Stimulated activated CD8-positive, alpha-beta memory T cell treated with anti-CD3 and anti-CD28 coated beads, Interleukin-4, amount 100 ng/mL, for 48 hours (primary cell): ENCODE measurements around the gene COX7B2.

Source experiments
- DNase-seq: peaks from one replicate; pipeline ENCODE4 v3.0.0-alpha.2; 2020

The COX7B2 gene

GRCh38 chr4:46909078-46909477 lies at the start of gene COX7B2:
Gene COX7B2, minus strand, starts transcription at chr4:46909245. Its CDS starts 174,053 bp downstream, at chr4:46735192.
- no peak for DNase-seq

GRCh38 chr4:46956451-46956850 lies 47.4 kb upstream of the COX7B2 start:
- DNase-seq, result no peak

GRCh38 chr4:46955601-46956000 lies 46.6 kb upstream of the COX7B2 start:
- no peak for DNase-seq

GRCh38 chr4:46954643-46955042 lies 45.6 kb upstream of the COX7B2 start:
- DNase-seq, result no peak

- DNase-seq, result no peak
Measured at GRCh38 chr4:46953564-46953963, 44.5 kb upstream of the COX7B2 start.

- DNase-seq, result no peak
Measured at GRCh38 chr4:46952451-46952850, 43.4 kb upstream of the COX7B2 start.

- no peak for DNase-seq
Measured at GRCh38 chr4:46950826-46951225, 41.8 kb upstream of the COX7B2 start.

GRCh38 chr4:46949822-46950221 lies 40.8 kb upstream of the COX7B2 start:
- DNase-seq, result no peak

GRCh38 chr4:46947541-46947940 lies 38.5 kb upstream of the COX7B2 start:
- DNase-seq, result no peak

GRCh38 chr4:46946919-46947536 lies 38.0 kb upstream of the COX7B2 start:
- DNase-seq, result no peak

GRCh38 chr4:46945062-46945461 lies 36.0 kb upstream of the COX7B2 start:
- DNase-seq, result no peak

GRCh38 chr4:46944345-46944744 lies 35.3 kb upstream of the COX7B2 start:
- no peak for DNase-seq

GRCh38 chr4:46937493-46937892 lies 28.4 kb upstream of the COX7B2 start:
- DNase-seq, result no peak

GRCh38 chr4:46934726-46935125 lies 25.7 kb upstream of the COX7B2 start:
- DNase-seq, result no peak

- DNase-seq, result no peak
Measured at GRCh38 chr4:46933686-46934085, 24.6 kb upstream of the COX7B2 start.

- DNase-seq, result peak; percentile 24
Measured at GRCh38 chr4:46931981-46932380, 22.9 kb upstream of the COX7B2 start.

- DNase-seq, result no peak
Measured at GRCh38 chr4:46930891-46931290, 21.8 kb upstream of the COX7B2 start.

- DNase-seq, result no peak
Measured at GRCh38 chr4:46927201-46927600, 18.2 kb upstream of the COX7B2 start.

GRCh38 chr4:46924789-46925529 lies 15.9 kb upstream of the COX7B2 start:
- DNase-seq, result no peak

- no peak for DNase-seq
Measured at GRCh38 chr4:46922205-46922604, 13.2 kb upstream of the COX7B2 start.

GRCh38 chr4:46908148-46908547 lies 897 bp downstream of the COX7B2 start:
- DNase-seq, result no peak

- DNase-seq, result no peak
Measured at GRCh38 chr4:46900082-46900481, 9.0 kb downstream of the COX7B2 start.

GRCh38 chr4:46894826-46895225 lies 14.2 kb downstream of the COX7B2 start:
- DNase-seq, result no peak

GRCh38 chr4:46890056-46890455 lies 19.0 kb downstream of the COX7B2 start:
- no peak for DNase-seq

- DNase-seq, result no peak
Measured at GRCh38 chr4:46889410-46889809, 19.6 kb downstream of the COX7B2 start.
